ENCODE measurements around the gene IL13.
"Not testable (repeated sequence)": the region's sequence is repeated elsewhere in the genome, so short reads cannot be mapped to it uniquely, and the experiment has no call there.

Gene IL13

DNA sequence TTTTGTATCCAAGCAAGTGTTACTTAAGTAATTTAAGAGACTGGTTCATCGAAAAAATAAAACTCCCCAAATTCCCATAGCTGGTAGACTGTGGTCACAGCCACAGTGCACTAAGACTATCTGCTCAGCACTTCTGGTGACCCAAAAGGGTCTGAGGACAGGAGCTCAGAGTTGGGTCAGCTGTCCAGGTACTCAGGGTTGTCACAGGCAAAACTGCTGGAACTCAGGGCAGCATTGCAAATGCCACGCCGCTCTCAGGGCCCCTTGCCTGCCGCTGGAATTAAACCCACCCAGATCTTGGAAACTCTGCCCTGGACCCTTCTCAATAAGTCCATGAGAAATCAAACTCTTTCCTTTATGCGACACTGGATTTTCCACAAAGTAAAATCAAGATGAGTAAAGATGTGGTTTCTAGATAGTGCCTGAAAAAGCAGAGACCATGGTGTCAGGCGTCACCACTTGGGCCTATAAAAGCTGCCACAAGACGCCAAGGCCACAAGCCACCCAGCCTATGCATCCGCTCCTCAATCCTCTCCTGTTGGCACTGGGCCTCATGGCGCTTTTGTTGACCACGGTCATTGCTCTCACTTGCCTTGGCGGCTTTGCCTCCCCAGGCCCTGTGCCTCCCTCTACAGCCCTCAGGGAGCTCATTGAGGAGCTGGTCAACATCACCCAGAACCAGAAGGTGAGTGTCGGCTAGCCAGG is at the start of gene IL13:
Gene IL13 (plus strand): TSS at position 498 of the 705 bp plus-strand sequence. CDS start 14 bp downstream, at position 512.
- DNase-seq: no peak

DNA sequence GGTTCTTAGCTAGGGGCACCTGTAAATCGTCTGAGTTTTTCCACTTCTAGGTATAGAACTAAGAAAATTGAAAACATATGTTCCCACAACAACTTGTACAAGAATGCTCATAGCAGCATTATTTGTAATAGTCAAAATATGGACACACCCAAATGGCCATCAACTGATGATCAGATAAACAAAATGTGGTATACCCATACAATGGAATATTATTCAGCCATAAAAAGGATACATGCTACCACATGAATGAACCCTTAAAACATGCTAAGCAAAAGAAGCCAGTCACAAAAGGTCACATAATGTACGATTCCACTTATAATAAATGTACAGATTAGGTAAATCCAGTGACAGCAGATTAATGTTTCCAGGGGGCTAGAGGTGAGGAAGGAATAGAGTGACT is 46.0 kb upstream of the IL13 start:
- DNase-seq: no peak

DNA sequence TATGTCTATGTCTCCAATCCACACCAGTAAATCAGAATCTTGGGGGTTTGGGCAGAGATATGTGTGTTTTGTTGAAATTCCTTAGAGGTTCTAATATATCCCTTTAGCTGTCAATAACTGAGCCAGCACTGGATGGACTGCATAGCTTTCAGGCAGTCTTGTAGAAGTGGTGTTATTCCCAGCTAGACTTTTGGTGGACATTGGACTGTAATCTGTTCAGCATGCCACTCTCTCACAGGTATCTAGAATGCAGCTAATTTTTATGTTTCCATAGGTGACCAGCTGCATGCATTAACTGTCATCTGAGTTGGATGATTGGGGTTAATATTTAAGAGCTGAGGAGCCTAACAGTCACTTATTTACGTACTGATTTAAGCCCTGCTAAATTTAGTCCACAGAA is 45.1 kb upstream of the IL13 start:
- no peak for DNase-seq

DNA sequence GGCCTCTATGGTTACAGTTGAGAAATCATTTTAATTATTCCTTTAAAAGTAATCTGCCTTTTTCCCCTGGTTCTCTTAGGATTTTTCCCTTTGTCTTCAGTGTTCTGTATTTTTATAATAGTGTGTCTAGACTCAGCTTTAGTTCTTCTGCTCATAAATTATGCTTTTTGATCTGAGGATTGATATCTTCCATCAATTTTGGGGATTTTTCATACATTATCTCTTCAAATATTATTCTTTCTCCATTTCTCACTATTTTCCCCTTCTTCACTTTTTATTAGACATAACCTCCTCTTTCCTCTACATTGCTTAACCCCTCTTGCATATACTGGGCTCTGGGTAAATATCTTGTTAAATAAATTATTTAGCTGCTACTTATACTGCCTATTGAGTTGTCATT is 36.3 kb upstream of the IL13 start:
- no peak for DNase-seq

DNA sequence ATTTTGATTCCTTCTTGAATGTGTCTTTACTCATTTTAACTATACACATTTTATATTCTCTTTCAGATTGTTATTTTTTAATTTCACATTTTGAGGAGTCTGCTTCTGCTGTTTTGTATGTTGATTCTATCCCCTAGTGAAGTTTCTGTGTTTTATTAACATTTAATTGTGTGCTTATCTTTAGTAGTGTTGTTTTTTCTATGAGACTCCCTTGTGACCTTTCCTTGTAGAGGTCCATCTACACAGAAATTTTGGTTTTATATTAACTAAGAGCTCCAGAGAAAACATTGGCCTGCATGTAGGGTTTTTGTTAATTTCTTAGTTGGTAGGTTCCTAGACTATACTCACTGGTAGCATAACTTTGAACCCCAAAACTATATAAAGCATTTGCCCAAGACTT is 35.4 kb upstream of the IL13 start:
- no peak for DNase-seq

DNA sequence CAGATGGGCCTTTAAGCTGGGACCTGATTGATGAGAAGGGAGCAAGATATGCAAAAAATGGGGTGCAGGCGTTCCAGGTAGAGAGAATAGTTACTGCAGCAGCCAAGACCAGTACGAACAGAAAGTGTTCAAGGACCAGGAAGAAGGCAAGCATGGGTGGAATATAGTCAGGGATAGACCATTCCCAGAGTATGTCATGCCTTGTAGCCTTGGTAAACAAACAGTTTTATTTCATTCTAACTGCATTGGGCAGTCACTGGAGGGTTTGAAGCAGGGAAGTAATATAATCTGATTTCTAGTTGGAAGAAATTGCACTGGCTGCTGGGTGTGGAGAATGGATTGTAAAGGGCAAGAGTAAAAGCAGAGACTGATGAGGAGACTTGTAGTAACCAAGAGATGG is 30.5 kb upstream of the IL13 start:
- no peak for DNase-seq

DNA sequence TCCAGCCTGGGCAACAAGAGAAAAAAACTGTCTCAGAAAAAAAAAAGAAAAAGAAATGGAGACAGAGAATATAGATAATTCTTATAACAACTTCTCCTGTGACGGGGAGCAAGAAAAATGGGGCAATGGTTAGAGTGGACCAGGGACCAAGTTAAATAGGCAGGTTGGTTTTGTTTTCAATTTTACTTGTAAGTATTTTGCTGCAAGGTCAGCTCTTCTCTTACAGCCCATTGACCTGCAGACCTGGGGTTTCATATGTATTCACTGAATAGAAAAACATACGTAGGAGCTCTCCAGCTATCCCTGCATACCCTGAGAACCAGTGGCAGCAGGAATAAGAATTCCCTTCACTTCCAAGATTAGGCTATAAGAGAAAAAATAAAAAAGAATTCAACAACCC is 29.2 kb upstream of the IL13 start:
- no peak for DNase-seq

DNA sequence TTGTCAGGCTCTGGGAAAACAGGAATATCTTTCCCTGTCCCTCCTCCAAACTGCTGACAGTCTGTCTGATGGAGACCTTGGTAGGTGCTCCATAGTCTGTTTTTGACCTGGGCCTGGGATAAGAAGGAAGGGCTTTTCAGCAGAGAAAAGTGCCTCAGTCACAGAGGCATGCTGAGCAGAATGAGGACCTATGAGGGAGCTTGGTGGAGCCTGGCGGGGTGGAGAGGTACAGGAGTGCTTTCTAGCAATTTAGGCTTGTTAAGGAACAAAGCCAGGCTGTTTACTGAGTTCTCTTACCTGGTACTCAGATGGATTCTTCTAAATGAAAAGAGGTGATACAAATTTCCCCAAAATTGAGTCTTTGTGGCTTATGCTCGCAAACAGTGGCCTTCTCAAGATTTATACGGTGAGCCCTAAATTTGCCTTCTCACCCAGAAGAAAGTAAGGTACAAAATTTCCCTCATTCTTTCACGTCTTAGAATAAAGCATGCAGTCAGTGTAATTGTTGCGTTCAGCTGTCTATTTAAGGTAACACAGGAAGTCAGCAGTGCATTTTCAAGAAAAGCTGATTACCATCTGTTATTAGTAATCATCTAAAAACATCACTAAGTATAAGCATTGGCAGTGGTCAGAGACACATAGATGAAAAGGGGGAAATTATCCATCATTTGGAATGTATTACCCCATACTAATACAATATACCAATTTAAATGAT is 28.6 kb upstream of the IL13 start:
- DNase-seq: no peak

DNA sequence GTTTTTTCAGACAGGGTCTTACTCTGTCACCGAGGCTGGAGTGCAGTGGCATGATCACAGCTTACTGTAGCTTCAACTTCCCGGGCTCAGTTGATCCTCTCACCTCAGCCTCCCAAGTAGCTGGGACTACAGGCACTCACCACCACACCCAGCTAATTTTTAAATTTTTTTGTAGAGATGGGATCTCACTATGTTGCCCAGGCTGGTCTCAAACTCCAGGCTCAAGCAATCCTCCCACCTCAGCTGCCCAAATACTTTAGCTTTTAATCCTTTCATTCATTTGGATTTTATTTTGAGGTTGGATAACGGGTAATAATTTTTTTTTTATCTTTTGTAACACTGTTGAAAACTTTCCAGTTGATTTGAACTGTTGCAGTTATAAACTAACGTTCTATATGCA is 24.4 kb upstream of the IL13 start:
- not testable (repeated sequence) for DNase-seq

DNA sequence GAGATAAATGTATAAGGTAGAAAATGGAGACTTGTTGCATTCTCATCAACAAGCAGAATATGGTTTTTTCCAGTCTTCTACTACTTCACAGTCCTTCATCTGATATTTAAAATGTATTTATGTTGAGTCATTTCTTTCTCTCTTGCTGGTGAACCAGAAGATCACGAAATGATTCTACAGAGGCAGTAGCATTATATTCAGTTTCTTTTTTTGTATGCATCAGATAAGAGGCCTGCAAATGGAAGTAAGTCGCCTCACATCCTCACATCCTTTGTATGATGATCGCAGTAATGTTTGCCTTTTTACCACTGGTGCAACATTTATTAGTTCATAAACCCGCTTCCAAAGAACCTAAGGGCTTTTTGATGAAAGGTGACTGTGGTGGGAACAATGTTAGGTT is 22.1 kb upstream of the IL13 start:
- DNase-seq: no peak

DNA sequence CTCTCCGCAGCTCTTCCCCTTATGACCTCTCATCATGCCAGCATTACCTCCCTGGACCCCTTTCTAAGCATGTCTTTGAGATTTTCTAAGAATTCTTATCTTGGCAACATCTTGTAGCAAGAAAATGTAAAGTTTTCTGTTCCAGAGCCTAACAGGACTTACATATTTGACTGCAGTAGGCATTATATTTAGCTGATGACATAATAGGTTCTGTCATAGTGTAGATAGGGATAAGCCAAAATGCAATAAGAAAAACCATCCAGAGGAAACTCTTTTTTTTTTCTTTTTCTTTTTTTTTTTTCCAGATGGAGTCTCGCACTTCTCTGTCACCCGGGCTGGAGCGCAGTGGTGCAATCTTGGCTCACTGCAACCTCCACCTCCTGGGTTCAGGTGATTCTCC is 20.7 kb upstream of the IL13 start:
- DNase-seq: no peak

DNA sequence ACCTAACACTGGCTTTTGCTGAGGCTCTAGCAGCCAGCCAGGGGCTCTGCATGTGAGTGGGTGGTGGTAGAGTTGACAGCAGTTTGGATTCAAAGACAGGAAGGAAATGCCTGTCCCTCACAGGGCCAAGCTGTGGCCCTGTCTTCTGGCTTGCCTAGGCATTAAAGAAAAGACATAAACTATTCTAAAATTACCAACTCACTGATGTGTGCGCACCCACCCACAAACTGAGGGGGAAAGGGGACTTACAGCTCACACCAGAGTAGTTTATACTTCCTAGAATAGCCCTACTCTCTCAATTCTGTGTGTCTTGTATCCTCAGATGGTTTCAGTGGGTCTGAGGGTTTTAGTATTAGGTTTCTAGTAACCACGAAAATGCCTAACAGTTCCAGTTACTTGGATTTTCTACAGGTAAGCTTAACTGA is 18.3 kb upstream of the IL13 start:
- DNase-seq: no peak

DNA sequence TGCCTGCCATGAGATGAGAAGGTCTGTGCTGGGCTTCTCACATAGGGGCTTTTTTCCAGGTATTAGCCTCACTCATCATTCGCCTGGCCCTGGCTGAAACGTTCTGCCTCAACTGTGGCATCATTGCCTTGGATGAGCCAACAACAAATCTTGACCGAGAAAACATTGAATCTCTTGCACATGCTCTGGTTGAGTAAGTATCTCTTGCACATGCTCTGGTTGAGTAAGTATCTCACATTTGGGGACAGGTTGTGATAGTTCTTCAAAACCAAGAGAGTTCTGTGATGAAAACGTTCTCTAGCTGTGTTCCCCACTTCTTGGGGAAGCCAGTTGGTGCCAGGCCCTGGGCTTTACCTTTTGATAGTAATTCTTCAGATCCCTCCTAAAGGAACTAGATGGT is 17.4 kb upstream of the IL13 start:
- DNase-seq: no peak

DNA sequence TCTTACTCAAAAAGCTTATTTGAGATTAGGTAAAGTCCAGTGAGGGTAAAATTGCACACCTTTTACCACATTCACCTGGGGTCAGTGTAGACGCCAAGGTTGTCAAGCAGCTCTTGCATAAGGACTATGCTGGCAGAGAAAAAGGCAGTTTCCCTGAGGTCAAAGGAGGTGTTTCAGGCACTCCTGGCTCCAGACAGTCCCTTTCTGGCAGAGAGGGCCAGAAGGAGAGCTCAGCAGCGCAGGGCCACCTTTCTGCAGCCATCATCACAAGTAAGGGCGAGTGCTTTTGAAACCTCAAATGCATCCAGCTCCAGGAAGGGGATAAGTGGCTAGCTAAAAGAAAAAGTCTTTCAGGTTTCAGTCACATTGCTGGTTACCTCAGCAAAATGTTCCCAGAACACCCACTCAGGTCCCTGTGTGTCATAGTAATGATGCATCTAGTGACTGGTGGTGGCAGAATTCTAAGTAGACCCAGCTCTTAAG is 16.7 kb upstream of the IL13 start:
- no peak for DNase-seq

DNA sequence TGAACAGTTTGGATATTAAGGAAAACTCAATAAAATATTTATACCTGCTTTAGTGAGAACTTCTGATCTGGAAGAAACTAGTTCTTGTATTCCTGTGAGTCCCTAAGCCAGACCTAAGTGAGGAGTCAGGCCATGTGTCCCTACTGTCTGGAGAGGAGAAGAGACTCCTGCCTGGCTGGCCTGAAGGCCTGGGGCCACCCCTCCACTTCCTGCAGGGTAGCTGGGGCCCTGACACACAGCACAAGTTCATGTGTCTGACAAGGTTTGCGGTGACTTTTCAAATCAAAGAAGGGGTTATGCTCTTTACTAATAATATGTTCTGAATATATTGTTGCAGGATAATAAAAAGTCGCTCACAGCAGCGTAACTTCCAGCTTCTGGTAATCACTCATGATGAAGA is 16.1 kb upstream of the IL13 start:
- no peak for DNase-seq

DNA sequence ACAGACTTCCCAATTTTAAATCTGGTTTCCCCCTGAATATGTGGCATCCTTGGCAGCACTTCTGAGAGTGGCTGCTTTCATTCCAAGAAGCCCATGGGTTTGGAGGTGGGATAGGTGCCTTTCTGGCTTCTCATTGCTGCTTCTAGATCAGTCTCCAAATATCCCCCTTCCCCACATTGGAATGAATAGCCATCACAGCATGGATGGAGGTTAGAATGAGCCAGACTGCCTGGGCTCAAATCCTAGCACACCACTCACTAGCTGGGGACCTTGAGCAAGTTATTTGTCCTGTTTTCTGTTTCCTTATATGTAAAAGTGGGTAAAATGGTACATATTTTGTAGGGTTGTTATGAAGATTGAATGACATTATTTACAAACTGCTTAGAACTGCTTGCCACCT is 13.8 kb upstream of the IL13 start:
- DNase-seq: no peak

DNA sequence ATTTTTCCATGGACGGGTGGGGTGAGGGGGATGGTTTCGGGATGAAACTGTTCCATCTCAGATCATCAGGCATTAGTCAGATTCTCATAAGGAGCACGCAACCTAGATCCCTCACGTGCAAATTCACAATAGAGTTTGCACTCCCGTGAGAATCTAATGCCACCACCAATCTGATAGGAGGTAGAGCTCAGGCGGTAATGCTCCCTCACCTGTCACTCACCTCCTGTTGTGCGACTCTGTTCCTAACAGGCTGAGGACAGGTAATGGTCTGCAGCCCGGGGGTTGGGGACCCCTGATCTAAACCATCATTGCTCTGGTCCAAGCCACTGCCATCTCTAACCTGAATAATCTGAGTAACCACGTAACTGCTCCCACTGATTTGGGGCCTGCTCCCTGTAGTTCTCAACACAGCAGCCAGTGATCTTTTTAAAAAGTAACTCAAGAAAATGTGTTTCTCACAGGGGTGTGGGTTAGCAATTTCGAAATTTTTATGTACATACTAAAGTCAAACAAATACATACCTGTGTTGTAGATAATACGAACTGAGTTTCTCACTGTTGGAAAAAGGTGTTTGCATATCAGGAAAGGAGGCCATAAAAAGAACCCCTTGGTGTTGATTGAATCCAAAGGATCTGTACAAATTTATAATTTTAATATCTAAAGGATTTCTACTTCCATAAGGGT is 11.2 kb upstream of the IL13 start:
- no peak for DNase-seq

DNA sequence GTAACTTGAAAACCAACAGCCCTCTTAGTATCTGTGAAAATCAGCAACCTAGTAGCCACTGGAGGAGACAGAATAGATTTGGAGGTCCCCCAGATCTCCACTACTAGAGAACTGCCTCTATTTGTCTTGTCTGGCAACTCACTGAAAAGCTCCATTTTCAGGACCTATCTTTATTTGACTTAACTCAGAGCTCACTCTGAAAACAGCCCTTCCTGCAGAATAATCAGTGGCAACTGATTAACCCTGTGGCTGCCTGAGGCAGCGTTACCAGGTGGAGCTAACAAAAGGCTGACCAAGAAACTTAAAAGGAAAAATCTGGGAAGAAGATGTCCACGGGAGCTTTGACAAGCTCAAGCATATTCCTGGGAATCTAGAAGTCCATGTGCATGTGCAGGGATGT is 10.5 kb upstream of the IL13 start:
- no peak for DNase-seq

DNA sequence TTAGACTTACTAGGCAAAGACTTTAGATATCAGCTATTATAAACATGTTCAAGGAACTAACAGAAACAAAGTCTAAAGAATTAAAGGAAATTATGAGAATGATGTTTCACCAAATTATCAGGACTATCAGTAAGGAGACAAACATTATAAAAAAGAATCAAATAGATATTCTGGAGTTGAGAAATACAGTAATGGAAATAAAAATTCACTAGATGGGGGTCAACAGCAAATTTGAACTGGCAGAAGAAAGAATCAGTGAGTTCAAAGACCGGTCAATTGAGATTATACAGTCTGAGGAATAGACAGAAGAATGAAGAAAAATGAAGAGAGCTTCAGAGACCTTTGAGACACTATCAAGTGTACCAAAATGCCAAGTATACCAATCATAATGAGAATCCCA is 9.6 kb upstream of the IL13 start:
- DNase-seq: no peak

DNA sequence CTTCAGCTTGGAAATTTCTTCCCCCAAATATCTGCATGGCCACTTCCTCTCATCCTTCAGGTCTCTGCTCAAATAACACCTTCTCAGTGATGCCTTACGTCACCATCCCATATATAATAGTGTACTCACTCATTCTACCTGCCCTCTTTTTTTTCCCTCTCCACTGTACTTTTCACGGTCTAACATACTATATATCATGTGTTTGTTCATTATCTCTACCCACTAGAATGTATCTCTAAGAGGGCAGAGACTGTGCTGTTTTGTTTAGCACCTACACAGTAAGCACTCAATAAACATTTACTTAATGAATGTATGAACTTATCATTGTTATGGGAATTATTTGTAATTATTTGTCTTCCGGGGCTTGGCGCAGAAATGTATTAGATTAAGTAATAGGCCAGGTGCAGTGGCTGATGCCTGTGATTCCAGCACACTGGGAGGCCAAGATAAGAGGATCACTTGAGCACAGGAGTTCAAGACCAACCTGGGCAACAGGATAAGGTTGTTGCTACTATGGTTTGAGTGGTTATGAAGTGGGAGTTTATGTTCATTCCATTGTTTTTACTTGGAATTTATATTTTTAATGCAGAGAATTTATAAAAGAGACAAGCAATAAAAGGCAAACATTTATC is 6.0 kb upstream of the IL13 start:
- DNase-seq: no peak

DNA sequence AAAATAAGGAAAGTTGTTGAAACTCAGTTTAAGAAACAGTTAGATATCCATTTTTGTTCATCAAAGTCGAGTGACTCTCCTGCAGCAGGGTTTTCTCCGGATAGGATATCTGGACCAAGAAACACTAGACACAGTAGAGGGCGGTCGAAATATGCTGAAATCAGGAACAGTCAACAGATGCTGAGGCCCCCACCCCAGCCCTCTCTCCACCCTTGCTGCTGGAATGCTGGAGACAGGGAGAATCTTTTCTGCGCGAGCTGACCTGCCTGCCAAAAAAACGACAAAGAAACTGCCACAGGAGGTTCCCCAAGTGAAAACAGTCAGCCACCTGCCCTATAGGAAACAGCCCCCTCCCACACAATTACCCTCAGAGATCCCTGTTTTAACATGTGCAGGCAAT is 4.3 kb upstream of the IL13 start:
- DNase-seq: no peak

DNA sequence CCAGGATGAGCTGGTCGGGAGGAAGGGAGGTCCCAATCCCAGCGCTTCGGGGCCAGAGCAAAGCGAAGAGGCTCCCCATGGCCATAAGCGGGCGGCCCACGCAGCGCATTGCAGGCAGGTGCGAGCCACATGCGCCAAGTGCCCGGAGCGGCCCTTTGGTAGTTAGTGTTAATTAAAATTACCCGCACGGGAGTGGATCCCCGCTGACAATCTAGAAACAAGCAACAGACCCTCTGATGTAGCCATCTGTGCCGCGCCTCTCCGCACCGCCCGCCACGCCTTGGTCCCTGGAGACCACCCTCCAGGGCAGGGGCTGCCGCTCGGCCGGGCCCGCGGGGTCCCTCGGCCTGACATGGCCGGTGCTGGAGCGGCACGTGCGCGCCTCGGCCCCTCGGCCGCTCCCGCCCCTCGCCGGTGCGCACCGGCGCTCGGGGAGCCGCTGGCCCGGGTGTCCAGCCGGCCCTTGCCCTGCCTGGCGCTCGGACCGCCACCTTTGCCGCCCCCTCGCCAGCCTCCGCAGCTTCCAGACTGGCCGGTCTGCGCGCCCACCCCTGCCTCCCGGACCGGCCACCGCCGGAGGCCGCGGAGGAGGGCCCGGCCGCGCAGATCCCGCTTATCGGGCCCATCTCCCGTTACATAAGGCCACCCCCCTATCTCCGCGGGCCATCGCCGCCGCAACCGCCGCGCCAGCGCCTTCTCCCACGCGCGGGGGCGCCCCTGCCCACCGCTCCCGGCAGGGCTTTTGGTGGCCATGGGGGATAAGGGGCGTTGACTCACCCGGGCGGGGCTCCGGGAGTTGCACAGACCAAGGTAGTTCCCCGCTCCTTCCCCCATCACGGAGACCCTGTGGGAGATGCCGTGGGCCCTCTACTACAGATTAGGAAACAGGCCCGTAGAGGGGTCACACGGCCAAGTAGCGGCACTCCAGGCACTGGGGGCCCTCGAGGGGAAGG is 1.9 kb upstream of the IL13 start:
- DNase-seq: peak; percentile 82

Measured in activated effector memory CD4-positive, alpha-beta T cell treated with anti-CD3 and anti-CD28 coated beads, Interleukin-2, amount 50 U/mL, for 16 hours (primary cell).